Measurements from ENCODE around the gene BCAR1.
"Not testable (repeated sequence)": the region's sequence is repeated elsewhere in the genome, so short reads cannot be mapped to it uniquely, and the experiment has no call there.

Gene BCAR1

DNA sequence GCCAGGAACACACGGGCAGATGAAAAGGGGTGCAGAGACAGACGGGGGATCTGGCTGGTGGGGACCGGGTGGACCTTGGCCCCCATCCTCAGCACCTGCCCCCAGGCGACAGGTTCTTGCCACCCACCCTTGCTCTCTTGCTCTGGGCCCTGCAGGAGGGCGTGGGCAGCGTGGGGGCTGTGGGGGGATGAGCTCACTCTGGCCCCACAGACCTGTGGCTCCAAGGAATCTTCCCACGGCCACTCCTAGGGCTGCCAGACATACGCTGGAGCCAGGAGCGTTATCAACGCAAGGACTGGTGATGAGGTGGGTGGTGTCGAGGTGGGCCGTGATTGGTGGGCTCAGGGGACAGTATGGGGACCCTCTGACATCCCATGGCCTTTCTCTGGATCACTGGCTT, 26.3 kb downstream of the BCAR1 start:
- no peak overlapping the region for H3K4me3 ChIP-seq (ENCODE audit: low read depth, low read length)
- no peak for DNase-seq (ENCODE audit: low read depth, low spot score)
- in situ Hi-C loops (cut with HindIII; ENCODE audit: low sequenced_read_pairs) = loop anchor here (25.0 kb wide), 1 partner anchor 162 kb away; no protein-coding TSS in a partner anchor
- TF ChIP-seq, protein P1, sequence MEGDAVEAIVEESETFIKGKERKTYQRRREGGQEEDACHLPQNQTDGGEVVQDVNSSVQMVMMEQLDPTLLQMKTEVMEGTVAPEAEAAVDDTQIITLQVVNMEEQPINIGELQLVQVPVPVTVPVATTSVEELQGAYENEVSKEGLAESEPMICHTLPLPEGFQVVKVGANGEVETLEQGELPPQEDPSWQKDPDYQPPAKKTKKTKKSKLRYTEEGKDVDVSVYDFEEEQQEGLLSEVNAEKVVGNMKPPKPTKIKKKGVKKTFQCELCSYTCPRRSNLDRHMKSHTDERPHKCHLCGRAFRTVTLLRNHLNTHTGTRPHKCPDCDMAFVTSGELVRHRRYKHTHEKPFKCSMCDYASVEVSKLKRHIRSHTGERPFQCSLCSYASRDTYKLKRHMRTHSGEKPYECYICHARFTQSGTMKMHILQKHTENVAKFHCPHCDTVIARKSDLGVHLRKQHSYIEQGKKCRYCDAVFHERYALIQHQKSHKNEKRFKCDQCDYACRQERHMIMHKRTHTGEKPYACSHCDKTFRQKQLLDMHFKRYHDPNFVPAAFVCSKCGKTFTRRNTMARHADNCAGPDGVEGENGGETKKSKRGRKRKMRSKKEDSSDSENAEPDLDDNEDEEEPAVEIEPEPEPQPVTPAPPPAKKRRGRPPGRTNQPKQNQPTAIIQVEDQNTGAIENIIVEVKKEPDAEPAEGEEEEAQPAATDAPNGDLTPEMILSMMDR (IDR thresholded peaks at IDR 0.05; ENCODE audit: low read depth, low read length) = no peak

DNA sequence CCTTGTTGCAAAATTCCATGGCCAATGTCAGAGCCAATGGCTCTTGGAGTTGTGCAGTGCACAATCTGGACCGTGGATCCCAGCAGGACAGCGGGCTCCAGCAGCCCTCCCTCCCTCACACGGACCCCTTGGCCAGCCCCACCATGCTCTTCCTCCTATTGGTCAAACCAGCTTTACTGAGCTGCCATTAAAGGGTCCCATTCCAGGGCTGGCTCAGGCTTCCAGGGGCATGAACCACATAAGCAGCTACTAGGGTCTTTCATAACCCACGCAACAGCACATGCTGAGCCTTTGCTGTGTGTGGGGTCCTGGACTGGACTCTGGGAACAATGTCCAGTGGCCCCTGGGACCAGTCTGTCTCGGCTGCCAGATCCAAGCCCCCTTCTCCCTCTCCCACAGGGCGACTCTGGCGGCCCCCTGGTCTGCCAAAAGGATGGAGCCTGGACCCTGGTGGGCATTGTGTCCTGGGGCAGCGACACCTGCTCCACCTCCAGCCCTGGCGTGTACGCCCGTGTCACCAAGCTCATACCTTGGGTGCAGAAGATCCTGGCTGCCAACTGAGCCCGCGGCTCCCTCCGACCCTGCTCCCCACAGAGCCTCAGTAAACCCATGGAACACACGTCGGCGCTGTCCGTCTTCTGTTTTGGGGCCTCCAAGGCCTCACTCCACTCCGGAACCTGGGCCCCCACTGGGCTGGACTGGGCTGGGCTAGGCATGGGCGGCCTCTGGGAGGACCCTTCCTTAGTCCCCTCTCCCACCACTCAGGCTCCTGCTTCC, 26.9 kb downstream of the BCAR1 start:
- H3K4me3 ChIP-seq (ENCODE audit: low read depth, low read length) = no peak overlapping the region
- in situ Hi-C loops (cut with HindIII; ENCODE audit: low sequenced_read_pairs) = loop anchor here (25.0 kb wide), 1 partner anchor 163 kb away; no protein-coding TSS in a partner anchor
- TF ChIP-seq, protein P1 (IDR thresholded peaks at IDR 0.05; ENCODE audit: low read depth, low read length) = no peak
- no peak for DNase-seq (ENCODE audit: low read depth, low spot score)

DNA sequence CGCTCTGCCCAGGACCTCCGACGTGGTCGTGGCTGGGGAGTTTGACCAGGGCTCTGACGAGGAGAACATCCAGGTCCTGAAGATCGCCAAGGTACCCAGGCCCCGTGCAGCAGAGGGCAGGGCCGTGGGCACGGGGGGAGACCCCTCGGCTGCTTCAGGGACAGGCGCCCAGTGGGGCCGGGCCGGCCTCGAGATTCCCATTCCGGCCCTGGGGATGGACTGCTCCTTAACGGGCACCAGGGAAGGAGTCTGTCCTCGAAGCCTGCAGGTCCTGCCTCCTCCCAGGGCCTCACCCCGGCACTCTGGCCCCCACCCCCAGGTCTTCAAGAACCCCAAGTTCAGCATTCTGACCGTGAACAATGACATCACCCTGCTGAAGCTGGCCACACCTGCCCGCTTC, 28.3 kb downstream of the BCAR1 start:
- H3K4me3 ChIP-seq (ENCODE audit: low read depth, low read length); DNase-seq (ENCODE audit: low read depth, low spot score); in situ Hi-C loops (cut with HindIII; ENCODE audit: low sequenced_read_pairs): not testable (repeated sequence)

DNA sequence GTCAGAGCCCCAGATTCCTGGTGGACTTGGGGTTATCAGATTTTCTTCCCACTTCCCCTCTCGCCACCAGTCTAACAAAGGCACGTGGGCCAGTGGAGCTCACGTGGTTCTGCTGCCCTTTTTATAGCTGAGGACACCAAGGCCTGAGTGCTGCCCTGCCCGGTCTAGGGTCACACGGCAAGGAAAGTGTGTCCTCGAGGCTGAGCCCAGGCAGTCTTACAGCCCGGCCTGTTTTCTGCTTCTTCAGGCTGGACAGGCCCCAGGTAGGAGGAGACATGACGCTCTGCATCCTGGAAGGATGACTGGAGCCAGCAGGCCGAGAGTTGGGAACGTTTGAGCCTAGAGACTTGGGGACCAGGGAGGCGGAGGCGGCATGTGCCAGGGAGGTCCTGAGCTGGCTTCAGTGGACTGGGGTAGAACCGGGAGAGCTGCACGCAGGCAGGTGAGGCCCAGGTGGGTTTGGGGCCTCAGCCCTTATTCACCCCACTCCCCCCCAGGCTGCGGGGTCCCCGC, 29.1 kb downstream of the BCAR1 start:
- in situ Hi-C loops (cut with HindIII; ENCODE audit: low sequenced_read_pairs) = no loop called here
- TF ChIP-seq, protein P1 (IDR thresholded peaks at IDR 0.05; ENCODE audit: low read depth, low read length) = no peak
- no peak for DNase-seq (ENCODE audit: low read depth, low spot score)
- no peak overlapping the region for H3K4me3 ChIP-seq (ENCODE audit: low read depth, low read length)

DNA sequence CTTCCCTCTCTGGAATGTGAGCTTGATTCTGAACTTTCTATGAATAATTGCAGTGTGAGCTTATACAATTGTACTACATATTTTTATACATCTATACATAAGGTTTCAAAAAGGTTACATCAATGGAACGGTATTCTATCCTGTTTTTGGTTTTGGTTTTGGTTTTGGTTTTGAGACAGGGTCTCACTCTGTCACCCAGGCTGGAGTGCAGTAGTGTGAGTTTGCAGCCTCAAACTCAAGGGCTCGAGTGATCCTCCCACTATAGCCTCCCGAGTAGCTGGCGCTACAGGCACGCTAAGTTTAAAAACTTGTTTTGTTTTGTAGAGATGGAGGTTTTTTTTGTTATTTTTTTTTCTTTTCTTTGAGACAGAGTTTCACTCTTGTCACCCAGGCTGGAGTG, 31.6 kb downstream of the BCAR1 start:
- TF ChIP-seq, protein P1 (IDR thresholded peaks at IDR 0.05; ENCODE audit: low read depth, low read length) = no peak
- no peak for DNase-seq (ENCODE audit: low read depth, low spot score)
- in situ Hi-C loops (cut with HindIII; ENCODE audit: low sequenced_read_pairs) = no loop called here
- no peak overlapping the region for H3K4me3 ChIP-seq (ENCODE audit: low read depth, low read length)

DNA sequence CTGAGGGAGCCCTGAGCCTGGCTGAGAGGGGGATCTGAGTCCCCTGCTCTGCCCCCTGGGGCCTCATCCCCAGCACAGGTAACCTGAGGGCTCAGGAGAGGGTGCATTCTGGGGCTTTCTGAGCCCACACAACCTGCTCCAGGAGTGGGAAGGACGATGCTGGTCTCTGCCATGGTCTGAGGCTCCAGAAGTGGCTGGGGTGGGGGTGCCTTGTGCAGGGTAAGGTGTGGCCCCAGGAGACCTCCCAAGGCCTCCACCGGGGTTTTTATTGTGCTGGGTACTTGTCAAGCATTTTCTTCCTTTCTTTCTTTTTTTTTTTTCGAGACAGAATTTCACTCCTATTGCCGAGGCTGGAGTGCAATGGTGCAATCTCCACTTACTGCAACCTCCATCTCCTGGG, 32.3 kb downstream of the BCAR1 start:
- TF ChIP-seq, protein P1 (IDR thresholded peaks at IDR 0.05; ENCODE audit: low read depth, low read length) = no peak
- H3K4me3 ChIP-seq (ENCODE audit: low read depth, low read length) = no peak overlapping the region
- in situ Hi-C loops (cut with HindIII; ENCODE audit: low sequenced_read_pairs) = no loop called here
- no peak for DNase-seq (ENCODE audit: low read depth, low spot score)

All from astrocyte of the spinal cord (primary cell).